CD4-positive, alpha-beta T cell treated with Interleukin-10 for 1 hour (primary cell): ENCODE data around the gene CUX1.

Experiments
- DNase-seq: peaks from one replicate; pipeline ENCODE4 v3.0.0-alpha.2; 2020

CUX1 gene

DNA sequence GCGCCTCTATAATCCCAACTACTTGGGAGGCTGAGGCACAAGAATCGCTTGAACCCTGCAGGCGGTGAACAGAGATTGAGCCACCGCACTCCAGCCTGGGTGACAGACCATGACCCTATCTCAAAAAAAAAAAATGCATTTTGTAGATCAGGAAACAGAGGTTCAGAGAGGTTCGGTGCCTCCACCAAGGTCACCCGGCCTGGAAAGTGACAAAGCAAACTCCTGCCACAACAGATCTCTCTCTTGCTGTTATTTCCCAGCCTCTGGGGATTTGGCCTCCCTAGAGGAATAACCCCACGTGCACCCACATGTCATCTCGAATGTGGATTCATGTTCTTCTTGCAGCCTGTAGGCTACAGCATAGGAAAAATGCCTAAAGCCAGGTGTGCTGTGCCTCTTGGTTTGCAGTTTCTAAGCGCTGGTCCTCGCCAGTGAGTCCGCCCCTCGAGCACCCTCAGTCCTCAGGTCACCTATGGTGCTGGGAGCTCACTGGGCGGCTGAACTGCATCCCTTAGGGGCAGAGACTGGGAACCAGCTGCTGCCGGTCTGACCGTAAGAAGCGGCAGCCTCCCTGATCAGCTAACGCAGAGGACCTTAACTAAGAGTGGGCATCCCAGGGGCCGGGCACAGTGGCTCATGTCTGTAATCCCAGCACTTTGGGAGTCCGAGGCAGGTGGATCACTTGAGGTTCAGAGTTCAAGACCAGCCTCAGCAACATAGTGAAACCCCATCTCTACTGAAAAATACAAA lies 417.6 kb downstream of the CUX1 start:
- no peak for DNase-seq

DNA sequence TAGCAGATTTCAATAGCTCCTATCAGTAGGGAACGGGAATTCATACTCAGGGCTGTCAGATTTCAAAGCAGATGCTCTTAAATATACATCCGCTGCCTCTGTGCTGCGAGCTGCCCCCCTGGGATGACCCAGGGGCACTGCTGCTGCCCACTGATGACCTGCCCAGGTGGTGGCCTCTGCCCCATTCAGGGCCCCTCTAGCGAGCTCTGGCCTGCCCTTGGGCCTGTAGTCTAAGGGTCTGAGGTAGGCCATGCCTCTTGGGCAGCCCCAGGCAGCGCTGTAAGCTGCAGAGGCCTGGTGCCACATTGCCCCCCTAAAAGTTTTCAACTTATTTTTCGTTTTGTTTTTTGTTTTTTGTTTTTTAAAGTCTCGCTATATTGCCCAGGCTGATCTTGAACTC lies 418.7 kb downstream of the CUX1 start:
- DNase-seq: no peak

DNA sequence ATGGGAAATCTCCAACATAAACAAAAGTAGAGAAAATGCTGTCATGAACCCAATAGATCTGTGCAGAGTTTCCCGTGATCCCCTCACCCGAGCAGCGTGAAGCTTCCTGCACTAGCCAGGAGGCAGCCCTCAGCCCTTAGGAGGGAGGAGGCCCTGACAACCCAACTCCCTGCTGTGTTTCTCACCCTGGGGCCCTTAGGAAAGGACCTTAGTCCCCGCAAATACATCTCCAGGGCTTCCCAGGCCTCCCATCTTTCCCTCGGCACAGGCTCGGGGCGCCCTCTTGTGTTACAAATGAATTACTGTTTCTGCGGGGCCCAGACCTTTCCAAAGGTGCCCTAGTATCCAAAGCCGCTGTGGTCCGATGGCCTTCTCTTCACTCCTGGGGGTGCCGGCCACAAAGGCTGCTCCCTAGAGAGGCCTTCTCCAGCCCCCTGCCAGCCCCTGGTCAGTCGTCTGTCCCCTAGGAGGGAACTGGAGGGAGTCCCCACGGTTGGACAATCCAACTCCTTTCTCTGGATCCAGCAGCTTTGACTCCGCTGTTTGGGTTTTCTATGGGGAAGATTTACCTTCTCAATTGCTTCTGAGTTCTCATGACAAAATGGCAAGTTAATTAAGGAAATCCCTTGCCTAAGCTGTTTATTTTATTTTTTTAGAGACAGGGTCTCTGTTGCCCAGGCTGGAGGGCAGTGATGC lies 419.3 kb downstream of the CUX1 start:
- DNase-seq: peak; percentile 43

DNA sequence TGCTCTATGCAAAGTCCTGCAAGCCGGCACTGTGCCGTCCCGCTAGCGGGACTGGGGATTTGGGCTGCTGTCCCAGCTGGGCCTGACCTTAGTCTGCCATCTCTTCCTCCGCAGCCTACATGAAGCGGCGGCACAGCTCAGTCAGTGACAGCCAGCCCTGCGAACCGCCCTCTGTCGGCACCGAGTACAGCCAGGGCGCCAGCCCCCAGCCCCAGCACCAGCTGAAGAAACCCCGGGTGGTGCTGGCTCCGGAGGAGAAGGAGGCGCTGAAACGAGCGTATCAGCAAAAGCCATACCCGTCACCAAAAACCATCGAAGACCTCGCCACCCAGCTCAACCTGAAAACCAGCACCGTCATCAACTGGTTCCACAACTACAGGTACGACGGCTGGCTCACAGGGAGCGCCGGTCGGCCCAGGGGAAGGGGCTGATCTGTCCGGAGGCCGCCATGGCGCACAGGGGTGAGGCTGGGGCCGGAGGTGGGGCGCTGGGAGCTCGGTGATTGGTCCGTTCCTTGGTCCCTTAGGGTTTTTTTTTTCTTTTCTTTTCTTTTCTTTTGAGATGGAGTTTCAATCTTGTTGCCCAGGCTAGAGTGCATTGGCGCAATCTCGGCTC lies 421.9 kb downstream of the CUX1 start:
- DNase-seq: no peak

DNA sequence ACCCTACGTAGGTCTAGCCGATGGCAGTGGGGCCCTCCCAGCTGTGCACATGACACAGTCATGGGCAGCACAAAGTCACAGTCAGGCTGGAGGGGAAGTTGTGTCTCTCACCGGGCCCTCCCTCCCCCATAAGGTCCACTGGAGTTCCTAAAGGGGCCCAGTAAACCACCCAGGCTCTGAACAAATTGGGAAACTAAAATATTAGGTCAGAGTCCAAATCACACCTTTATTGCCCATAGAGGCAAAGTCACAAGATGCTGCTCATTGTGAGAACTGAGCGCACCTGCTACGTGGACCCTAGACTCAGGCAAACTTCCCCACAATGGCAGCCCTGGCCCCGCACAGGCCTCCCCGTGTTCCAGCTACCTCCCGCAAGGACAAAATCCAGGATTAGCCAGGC lies 424.0 kb downstream of the CUX1 start:
- DNase-seq: no peak

DNA sequence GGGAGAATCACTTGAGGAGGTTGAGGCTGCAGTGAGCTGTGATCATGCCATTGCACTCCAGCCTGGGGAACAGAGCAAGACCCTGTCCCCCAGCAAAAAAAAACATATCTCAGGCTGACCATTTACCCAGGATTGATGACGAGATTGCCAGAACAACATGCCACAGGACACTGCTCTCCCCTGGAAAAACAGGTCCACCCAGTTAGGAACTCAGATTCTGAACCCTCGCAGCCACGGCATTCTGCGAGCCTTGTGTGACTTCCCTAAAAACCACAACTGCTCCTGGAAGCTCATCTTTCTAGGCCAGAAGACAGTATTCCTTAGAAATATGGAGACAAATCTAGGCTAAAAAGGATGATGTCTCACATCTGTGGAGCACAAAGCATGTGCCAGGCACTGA lies 427.2 kb downstream of the CUX1 start:
- DNase-seq: no peak

DNA sequence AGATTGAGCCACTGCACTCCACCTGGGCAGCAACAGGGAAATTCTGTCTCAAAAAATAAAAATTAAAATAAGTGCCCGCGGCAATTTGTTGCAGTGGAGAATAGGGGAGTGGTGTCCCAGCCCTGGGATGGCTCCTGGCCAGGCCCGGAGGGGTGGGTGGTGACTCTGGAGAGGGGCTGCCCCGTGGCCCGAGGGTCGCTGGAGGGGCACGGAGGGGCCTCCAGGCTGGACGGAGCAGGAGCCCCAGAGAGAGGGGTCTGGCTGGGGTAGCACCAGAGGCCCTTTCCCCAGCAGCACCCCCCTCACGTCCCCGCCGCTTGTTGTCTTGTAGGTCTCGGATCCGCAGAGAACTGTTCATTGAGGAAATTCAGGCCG lies 430.6 kb downstream of the CUX1 start:
- DNase-seq: no peak

DNA sequence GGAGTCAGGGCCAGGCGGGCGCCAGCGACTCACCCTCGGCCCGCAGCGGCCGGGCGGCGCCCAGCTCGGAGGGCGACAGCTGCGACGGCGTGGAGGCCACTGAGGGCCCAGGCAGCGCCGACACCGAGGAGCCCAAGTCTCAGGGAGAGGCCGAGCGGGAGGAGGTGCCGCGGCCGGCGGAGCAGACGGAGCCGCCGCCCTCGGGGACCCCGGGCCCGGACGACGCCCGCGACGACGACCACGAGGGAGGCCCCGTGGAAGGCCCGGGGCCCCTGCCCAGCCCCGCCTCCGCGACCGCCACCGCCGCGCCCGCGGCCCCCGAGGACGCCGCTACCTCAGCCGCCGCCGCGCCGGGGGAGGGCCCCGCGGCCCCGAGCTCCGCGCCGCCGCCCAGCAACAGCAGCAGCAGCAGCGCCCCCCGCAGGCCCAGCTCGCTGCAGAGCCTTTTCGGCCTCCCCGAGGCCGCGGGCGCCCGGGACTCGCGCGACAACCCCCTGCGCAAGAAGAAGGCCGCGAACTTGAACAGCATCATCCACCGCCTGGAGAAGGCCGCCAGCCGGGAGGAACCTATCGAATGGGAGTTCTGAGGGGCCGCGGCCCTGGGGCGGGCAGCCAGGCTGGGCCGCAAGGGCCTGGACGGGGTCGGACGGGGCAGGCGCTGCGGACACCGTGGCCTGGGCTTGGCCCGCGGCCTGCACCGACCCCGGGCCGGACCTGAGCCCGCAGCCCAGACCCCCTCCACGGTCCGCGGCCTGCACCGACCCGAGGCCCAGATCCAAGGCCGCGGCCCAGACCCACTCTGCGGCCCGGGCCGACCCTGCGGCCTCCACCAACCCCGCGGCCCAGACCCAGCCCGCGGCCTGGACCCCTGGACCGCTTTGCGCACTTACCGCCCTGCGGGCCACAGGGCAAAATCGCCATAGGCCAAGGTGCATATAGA lies 431.3 kb downstream of the CUX1 start:
- DNase-seq: no peak

DNA sequence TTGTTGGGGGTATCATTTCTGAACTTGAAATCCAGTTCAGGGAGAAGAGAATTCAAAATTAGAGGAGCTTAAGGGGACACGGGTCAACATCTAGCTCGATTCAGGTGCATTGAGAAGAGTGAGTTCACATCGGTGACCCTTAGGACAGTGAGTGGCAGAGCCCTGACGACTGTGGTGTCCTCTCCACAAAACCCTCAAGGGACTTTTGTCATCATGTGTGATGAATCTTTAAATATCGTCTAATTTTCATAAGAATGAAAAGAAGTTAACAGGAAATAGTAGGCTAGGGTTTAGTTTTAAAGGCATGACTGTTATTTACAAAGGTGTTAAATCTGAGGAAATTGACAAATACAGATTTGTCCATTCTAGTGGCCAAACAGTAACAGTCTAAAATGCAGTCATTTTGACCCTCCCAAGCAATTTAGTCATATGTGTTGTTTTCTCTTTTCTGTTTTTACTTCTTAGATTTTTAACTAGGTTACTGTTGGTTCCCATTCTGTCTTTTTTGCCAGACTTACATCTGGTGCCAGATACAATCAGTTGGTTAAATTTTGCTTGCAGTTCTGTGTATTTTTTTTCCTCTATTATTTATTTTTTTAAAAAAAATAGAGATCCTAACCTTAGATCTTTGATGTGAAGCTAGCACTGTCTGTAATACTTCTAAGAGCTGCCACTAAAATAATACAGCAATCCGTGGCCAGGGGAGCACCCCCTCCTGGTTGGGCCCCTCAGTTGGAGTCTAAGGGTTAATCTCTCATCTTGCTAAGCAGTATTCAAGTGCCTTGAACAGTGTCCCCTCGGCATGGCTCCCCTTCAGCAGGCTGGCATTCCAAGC lies 434.3 kb downstream of the CUX1 start:
- no peak for DNase-seq

DNA sequence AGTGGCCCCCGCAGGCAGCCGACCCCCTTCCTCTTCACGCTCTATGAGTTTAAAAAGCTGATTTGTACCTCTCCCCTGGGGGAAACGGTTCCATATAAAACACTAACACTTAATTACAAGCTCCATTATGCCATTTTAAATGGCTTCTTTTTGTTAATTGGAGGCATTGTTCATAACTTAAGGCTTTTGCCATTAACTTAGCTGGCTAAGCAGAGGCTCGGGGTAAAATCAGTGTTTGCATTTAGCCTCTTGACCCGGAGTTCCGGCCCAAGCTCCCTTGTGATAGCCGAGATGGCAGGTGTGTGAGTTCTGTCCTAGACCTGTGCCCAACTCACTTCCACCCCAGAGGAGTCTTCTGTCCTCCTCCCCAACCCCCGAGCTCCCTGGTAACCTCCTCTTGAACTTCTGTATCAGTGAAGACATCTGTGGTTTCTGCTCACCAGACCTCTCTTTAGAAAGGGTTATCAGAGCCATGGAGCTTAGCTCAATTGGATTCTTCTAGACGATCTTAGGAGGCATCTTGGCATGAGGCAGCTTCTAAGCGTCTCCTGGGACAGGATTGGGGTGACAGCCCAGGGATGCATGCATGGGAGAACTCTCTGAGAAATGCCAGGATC lies 435.0 kb downstream of the CUX1 start:
- DNase-seq: no peak

DNA sequence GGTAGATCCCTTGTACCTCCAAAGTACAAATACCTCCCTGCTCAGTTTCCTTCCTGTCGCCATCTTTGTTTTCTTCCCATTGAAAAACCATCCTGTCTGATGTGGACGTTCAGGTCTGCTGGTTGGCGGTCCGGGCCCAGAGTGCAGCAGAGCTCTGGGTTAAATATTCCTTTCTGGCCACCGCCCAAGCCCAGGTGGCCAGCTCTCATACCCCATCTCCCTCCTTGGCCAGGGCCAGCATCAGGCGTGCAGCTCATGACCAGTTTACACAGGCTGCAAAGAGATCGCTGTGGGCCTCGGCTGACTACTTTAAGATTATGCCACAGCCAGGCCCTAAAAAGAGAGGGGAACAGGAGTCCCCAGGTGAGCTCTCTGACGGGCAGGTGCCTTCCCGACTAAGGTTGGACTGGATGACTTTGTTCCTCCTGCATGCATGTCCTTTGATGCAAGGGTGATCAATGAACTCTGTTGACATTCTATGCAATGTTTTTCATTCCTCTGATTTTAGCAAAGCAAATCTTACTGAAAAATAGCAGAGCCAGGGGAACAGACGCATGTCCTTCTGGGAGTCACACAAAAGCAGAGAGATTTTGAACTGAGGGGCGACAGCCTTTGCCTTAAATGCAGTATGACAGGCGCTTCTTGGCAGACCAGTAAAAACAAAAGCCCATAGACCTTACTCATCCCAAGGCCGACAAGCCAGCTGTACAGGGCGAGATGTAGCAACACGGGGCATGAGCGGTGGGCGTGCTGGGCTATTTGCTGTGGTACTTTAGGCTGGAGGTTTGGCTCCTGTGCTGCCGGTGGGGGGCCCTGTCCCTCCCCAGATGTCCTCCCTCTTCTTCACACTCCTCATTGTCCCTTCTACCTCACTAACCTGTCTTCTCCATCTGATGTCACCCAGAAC lies 435.9 kb downstream of the CUX1 start:
- no peak for DNase-seq

DNA sequence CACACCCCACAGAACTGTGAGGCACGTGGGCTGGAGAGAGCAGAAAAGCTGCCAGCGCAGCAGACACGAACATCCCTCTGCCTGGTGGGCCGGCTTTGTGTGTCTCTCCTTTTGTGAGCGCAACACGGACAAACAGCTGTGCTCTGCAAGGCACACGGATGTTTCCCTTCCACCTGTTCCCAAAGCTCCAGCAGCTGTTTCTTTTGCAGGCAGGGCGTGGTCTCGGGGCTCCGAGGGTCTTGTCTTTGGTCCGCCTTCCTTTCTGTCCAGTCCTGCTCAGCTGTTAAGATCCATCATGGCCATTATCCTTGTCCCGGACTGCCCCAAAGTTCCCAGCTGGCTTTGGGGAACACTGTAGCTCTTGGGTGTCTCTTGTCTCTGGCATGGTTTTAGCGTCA lies 436.5 kb downstream of the CUX1 start:
- no peak for DNase-seq

DNA sequence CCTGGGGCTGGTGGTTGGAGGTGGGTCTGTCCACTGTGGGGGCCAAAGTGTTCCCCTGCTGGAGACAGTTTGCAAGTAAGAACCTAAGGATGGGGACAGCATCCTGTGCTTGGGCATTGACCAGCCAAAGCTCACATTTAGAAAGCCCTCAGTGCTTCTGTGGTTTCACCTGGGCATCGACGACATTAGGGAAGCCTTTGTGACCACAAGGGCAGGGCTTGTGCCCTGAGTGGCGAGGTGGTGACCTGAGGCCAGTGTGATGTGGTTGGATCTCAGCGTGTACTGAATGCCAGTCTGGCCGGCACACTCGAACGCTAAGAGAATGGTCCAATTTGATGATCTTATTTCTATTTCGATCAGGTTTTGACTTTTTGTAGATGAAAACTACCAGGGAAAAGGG lies 437.1 kb downstream of the CUX1 start:
- no peak for DNase-seq

DNA sequence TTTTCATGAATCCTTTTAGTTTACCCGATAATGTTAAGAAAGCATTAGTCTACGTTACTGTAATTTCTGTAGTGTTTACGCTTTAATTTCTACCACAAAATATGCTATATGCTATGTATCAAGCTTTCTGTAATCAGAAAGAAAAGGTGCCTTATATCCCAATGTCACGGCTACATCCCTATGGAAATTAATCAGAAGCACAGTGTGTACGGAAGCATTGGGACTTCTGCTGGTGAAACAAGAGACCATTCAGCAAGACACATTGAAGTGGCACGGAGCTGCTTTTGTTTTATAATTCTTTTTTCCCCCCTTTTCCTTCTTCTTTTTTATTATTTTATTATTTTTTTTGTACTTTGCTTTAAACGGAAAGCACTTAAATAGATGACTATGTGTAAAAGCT lies 438.1 kb downstream of the CUX1 start:
- no peak for DNase-seq

DNA sequence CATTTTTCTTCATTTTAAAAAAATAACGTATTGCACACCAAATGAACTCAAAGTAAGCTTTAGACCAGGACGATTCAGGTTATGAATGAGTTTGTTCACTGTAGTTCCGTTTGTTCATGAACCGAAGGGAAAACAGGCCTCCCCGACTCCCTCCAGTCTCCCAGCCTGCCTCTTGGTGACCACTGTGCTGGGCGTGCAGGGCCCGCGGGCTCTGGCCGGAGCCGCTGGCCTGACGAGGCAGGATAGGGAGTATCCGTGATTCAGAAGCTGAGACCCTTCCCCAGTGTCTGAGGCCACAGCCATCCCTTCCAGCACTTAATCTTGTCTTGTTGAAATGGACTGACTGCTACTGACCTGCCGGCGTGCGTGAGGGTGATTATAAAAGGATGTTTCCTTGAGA lies 438.5 kb downstream of the CUX1 start:
- DNase-seq: no peak

DNA sequence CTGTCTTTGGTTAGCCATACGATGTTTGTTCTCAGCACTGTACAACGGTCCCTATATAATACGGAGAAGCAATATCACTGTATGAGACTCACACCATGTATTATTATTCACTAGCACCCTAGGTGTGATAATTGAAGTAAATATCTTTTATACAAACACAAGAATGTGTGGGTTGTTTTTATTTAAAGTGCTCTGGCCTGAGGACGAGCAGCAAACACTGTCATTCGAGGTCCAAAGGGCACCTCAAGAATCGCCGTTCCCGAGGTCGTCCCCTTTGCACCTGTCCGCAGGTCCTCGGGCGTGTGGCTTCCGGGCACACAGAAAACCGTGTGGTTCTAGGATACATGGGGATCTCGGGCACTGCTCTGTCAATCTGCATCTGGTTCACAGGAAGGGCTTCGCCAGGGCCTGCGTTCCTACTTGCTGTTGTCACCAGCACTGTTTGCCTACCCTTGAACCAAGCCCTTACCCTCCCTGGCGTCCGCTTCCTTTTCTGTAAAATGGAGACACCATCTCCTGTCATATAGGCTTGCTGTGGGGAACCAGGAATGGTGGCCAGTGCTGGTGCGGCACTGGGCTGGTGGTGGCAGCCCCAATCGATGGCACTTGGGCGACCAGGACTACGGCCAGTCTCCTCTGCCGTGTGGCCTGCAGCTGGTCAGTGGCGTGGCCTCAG lies 440.8 kb downstream of the CUX1 start:
- no peak for DNase-seq

DNA sequence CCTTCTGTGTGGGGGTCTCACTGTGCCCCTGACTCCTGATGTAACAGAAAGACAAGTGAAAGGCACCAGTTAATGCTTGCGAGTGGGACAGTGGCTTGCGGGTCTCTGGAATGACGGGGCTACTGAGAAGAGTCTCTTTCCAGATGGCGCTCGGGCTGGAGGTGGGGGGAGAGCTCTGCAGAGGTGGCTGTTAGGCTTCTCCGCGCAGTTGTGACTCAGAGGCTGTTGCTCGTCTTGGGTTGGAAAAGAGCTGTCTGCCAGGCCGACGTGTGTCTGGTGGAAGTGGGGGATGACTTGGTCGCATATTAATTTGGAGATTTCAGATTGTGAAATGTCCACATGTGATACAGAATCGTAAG lies 441.3 kb downstream of the CUX1 start:
- DNase-seq: no peak

DNA sequence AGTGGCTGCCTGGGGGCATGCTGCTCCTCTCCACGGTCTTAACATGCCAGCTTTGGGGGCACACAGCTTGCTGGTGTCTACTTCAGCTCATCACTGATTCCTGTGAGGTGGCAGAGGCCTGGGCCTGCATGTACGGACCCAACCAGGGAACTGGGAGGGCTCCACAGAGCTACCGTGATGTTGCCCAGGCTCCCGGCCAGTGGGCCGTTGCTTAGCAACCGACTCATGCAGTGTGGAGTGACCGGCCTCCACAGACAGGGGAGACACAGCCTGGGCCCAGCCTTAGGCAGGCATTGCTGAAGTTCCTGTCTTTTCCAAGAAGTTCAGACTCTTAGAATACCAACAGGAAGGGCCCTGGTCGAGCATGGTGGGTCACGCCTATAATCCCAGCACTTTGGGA lies 443.4 kb downstream of the CUX1 start:
- no peak for DNase-seq

DNA sequence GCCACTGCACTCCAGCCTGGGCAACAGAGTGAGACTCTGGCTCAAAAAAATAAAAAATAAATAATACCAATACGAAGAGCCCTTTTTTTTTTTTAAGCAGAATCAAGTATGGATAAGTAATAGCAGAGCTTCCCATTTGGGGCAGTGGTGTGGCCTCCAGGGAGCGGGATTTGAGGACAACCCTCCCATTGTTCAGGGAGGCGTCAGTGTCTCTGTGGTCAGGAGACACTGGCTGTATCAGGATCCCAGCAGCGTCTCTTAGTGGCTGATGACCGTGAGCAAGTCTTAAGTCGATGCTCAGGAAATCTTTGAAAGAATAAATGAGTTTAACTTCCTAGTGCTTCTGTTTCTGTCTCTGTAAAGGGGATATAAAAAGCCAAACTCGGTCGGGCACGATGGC lies 444.0 kb downstream of the CUX1 start:
- no peak for DNase-seq

DNA sequence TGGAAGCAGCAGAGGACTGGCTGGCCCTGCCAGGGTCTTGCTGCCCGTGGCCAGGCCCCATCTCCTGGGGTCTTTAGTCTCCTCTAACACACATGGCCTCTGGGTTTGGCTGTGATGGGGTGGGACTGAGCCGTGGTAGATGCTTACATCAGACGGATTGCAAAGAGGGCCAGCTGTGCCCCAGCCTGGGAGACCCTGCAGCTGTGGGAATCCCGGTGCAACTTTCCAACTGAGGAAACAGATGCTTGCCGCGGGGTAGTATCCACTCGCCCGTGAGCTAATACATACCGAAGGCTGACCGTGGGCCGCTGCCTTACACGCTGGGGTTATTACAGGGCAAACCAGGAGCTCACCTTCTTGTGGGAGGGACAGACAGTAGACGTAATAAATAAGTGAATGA lies 445.1 kb downstream of the CUX1 start:
- DNase-seq: no peak
